OCI-M2 (cell line): ENCODE results near the gene FKBP5.

Source experiments
- DNase-seq: peaks from one replicate; lab custom pipeline; 2025; ENCODE audit not compliant: unreplicated experiment; lab: John Stamatoyannopoulos, UW

The FKBP5 gene

DNA sequence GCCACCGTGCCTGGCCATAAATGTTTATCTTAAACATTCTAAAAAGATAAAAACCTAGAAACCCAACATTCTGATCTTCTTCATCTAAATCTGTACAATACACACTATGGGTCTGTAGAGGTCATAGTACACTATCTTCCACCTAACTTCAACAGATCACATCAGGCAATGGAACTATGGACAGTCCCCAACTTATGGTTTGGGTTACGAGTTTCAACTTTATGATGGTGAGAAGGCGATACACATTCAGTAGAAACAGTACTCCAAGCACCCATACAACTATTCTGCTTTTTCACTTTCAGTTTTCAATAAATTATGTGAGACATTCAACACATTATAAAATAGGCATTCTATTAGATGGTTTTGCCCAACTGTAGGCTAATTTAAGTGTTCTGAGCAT, 23.1 kb downstream of the FKBP5 start:
- DNase-seq, result no peak

GRCh38 chr6:35664945-35665344, 23.8 kb downstream of the FKBP5 start:
- DNase-seq, result no peak

GRCh38 chr6:35663447-35664235, 25.1 kb downstream of the FKBP5 start:
- DNase-seq, result no peak

DNA sequence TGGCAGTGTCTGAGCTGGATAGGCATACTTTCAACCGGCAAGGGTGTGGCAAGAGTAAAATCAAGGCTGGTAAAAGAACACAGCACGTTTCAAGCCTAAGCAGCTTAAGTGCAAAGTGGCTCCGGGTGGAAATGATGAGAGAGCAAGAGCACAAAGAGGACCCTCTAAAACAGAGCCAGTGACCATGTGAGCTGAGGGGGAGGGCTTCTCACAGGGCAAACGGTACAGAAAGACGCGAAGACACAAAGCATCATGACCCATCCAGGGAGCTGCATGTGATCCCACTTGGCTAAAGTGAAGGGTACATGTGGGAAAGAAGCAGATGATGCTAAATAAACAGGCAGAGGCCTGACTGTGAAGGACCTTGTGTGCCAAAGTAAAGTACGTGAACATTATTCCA, 25.7 kb downstream of the FKBP5 start:
- no peak for DNase-seq

DNA sequence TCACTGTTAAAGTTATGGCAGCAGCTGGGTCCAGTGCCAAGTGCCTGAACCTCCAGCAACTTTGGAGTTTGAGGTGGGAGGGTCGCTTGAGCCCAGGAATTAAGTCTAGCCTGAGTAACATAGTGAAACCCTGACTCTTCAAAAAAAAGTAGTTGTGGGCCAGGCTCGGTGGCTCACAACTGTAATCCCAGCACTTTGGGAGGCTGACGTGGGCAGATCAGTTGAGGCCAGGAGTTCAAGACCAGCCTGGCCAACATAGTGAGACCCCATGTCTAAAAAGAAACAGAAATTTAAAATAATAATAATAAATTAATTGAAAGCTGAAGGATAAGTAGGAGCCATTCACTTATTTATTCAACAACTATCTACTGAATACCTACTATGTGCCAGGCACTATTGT, 33.8 kb downstream of the FKBP5 start:
- no peak for DNase-seq

GRCh38 chr6:35651244-35651643, 37.5 kb downstream of the FKBP5 start:
- DNase-seq, result no peak

GRCh38 chr6:35650015-35650414, 38.7 kb downstream of the FKBP5 start:
- no peak for DNase-seq

GRCh38 chr6:35648203-35648602, 40.5 kb downstream of the FKBP5 start:
- DNase-seq, result no peak

- DNase-seq, result no peak
Measured at GRCh38 chr6:35647400-35647799, 41.3 kb downstream of the FKBP5 start.

- no peak for DNase-seq
Measured at GRCh38 chr6:35643162-35643535, 45.6 kb downstream of the FKBP5 start.

DNA sequence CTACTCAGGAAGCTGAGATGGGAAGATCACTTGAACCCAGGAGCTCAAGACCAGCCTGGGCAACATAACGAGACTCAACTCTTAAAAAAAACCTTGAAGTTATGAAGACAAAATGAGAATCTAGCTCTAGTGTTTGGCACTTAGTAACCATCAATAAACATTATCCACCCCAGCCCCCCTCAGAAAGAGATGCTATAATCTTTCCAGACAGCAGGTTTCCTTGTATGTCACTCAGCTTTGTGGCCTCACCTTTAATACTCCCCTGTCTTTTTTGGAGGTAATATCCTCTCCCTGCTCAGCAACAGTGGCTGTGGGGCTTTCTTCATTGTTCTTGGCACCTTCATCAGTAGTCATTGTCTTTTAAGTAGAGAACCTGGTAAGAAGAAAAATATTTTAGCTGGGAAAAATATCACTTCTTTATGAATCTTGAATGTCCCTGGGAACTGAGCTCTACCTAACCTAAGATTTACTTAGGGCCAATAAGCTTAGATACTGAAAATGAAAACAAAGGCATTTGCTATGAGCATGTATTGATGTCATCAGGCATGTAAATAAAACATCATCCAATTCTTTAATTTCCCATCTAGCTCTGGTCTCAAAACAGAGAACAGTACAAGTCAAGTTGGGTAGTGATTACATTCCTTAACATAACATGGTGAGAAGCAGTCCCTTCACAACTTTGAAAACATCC, 46.1 kb downstream of the FKBP5 start:
- DNase-seq, result no peak

DNA sequence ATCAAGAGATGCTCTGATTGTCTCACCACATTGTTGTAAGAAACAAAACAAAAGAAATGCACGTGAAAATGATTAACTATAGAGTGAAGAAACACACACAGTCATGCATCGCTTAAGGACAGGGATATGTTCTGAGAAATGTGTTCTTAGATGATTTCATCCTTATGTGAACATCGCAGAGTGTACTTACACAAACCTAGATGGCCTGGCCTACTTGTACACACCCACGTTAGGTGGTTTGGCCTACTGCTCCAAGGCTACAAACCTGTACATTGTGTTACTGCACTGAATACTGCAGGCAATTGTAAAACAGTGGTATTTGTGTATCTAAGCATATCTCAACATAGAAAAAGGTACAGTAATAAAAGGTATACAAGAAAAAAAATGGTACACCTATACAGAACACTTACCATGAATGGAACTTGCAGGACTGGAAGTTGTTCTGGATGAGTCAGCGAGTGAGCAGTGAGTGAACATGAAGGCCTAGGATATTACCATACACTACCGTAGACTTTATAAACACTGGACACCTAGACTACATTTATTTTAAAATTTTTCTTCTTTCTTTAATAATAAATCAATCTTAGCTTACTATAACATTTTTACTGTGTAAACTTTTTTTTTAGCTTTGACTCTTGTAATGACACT, 48.6 kb downstream of the FKBP5 start:
- DNase-seq, result no peak

DNA sequence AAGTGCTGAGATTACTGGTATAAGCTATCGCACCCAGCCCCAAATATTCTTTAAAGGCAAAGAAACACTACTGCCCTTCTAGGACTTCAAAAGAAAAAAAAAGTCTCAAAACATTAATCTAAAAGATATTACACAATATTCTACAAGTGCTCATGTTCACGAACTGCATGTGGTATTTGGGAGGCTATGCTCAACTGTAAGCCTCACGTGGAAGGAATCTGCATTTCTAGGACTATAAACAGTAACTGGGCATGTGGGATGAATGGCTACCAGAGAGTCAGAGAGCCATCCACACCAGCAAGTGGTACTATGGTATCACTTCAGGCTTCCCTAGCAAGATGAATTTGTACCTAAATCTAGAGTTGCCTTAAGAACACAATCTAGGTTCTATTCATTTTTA, 50.0 kb downstream of the FKBP5 start:
- DNase-seq, result no peak

DNA sequence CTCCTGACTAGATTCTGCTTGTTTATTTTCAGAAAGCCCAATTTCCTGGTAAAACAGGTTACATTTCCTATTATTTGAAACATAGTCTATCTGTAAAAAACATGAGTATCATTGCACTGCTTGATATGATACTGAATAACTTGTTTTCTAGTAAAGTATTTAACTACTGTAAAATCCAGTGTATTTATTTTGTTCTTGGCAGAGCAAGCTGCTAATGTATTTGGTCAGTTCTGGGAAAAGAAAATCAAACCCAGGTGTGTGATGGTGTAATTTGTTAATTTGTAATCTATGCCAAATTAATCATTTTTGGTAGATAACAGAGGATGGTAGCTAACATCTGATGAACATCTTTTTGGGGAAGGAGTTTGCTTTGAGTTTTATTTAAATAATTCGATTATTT, 50.8 kb downstream of the FKBP5 start:
- DNase-seq, result no peak

- no peak for DNase-seq
Measured at GRCh38 chr6:35635601-35636597, 52.8 kb downstream of the FKBP5 start.

DNA sequence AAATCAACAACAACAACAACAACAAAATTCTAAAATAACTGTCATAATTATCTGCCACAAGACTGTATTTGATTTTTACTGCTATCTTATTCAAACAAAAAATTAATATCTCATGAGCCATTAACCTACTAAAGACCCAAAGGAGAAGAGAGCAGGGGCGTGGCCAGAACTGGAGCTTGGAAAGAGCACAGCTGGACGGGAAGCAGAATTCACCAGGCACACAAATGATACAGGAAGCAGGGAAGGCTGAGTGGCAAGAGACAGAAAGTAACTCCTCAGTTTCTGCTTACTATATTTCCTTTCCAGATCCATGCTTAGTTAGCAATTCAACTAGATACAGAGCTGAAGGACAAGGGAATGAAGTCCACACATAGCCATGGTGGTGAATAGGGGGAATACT, 54.4 kb downstream of the FKBP5 start:
- no peak for DNase-seq

GRCh38 chr6:35633579-35634089, 55.1 kb downstream of the FKBP5 start:
- no peak for DNase-seq

- DNase-seq, result no peak
Measured at GRCh38 chr6:35629876-35630378, 58.8 kb downstream of the FKBP5 start.

- no peak for DNase-seq
Measured at GRCh38 chr6:35626401-35626800, 62.3 kb downstream of the FKBP5 start.

GRCh38 chr6:35624341-35625070, 64.2 kb downstream of the FKBP5 start:
- no peak for DNase-seq
